Measurements from ENCODE around the gene PCIF1.
"Not testable (repeated sequence)": the region's sequence is repeated elsewhere in the genome, so short reads cannot be mapped to it uniquely, and the experiment has no call there.

Gene PCIF1

GRCh38 chr20:45968801-45969711 lies 34.6 kb downstream of the PCIF1 start:
- no peak for DNase-seq

GRCh38 chr20:45969712-45970634 lies 35.5 kb downstream of the PCIF1 start:
- peak; percentile 32 for DNase-seq

GRCh38 chr20:45970646-45971424 lies 36.4 kb downstream of the PCIF1 start:
- DNase-seq, result peak; percentile 24

DNA sequence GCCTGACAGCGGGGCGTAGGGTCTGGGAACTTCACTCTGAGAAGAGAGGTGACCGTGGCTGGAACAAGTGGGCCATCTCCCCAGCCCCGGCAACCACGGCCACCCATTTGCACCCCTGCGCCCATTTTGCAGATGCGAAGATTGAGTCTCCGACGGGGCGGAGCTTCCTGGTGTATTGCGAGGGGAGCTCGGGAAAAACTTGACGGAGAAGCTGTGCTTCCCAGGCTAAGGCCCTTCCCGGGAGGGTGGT lies 36.9 kb downstream of the PCIF1 start:
- peak; percentile 72 for DNase-seq

GRCh38 chr20:45971675-45972499 lies 37.4 kb downstream of the PCIF1 start, which contains the start of gene ZNF335:
ZNF335 (minus strand) TSS chr20:45972203; CDS start chr20:45971410, 793 bp downstream.
- peak; percentile 96 for DNase-seq

DNA sequence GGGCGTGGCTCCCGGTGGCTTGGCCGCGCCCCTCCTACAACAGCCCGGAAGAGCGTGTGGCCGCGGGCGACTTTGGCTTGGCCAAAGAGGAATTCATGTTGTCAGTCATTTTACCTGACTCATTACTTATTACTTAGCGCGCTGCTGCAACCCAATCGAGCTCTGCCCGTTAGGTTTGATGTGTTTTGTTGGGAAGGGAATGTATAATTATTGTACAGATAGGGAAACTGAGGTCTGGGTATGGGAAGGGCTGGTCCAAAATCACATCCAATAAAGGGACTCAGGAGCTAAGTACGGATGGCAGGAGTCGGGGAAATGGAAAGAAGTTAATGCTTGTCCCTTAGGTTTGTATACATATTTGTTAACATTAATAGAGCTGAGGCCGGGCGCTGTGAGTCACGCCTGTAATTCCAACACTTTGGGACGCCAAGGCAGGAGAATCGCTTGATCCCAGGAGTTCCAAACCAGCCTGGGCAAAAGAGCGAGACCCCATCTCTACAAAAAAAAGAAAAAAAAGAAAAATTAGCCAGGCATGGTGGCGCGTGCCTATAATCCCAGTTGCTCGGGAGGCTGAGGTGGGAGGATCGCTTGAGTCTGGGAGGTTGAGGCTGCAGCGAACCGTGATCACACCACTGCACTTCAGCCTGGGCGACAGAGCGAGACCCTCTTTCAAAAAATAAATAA lies 38.2 kb downstream of the PCIF1 start:
- DNase-seq, result peak; percentile 96

- no peak for DNase-seq
Observed at GRCh38 chr20:45974896-45975565, 40.5 kb downstream of the PCIF1 start.

GRCh38 chr20:45975686-45976085 lies 41.2 kb downstream of the PCIF1 start:
- no peak for DNase-seq

GRCh38 chr20:45976086-45976485 lies 41.6 kb downstream of the PCIF1 start:
- DNase-seq, result no peak

DNA sequence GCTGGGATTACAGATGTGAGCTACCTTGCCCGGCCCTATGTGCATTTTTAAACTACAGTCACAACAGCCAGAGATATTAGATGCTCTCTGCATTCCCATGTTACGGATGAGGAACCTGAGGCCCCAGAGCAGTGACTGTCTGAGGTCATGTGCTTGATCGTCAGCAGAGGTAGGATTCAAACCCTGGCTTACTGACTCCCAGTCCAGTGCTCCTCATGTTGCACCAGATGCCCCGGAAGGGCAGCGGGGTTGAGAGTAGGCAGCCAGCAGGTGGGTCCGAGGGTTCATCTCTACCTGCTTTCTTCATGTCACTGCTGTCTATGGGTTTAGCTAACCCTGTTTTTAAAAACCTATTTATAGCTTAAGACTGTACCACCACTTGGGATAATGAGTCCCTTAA lies 46.8 kb downstream of the PCIF1 start:
- DNase-seq, result no peak

- DNase-seq, result no peak
Observed at GRCh38 chr20:45983279-45983743, 48.8 kb downstream of the PCIF1 start.

GRCh38 chr20:45985573-45985972 lies 51.1 kb downstream of the PCIF1 start:
- DNase-seq, result no peak

GRCh38 chr20:45987108-45987780 lies 52.8 kb downstream of the PCIF1 start:
- peak; percentile 84 for DNase-seq

GRCh38 chr20:45988830-45989229 lies 54.3 kb downstream of the PCIF1 start:
- not testable (repeated sequence) for DNase-seq

DNA sequence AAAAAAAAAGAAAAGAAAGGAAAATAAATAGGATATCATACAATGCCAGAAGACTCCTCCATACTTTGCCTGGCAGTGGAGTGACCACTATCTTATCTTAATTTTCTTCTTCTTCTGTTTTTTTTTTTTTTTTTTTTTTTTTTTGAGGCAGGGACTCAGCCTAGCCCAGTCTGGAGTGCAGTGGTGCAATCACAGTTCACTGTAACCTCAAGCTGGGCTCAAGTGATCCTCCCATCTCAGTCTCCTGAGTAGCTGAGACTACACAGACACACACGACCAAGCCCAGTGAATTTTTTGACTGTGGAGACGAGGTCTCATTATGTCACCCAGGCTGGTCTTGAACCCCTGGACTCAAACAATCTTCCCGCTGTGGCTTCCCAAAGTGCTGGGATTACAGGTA lies 57.1 kb downstream of the PCIF1 start:
- DNase-seq, result no peak

DNA sequence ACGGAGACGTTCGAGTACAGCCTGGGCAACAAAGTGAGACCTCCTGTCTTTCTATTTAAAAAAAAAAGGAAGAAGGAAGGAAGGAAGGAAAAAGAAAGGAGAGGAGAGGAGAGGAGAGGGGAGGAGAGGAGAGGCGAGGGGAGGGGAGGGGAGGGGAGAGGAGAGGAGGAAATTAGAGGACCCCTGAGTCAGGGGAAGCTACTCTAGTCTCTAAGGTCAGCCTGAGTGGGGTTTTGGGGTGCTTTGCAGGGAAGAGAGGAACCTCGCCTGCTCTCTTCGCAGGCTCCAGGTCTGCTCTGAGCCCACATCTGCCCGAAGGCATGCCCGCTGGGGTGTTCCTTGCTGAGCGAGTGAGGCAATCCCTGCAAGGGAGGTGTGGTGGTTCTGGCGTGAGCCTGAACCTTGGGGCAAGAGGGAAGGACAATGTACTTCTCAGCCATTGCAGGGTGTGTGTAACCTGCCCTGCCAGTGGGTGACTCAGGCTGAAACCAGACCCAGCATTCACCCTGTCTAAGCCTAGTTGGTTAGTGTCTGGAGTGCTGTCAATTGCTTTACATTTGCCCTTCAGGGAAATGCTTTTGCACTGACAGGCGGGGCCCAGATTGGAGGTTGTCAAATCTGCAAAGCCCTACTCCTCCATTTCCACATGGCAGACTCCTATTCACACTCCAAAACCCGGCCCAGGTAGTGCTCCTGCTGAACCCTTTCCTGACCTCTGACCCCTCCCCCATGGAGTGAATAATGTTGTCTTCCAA lies 58.9 kb downstream of the PCIF1 start:
- no peak for DNase-seq

GRCh38 chr20:45994761-45995493 lies 60.4 kb downstream of the PCIF1 start:
- no peak for DNase-seq

- not testable (repeated sequence) for DNase-seq
Observed at GRCh38 chr20:45995495-45996097, 61.1 kb downstream of the PCIF1 start.

Measured in activated CD4-positive, alpha-beta T cell treated with anti-CD3 and anti-CD28 coated beads, Interleukin-2, Interleukin-6, amounts not matched to agents 100 ng/mL and 50 ng/mL, durations not matched to agents 16 hours and 8 hours (primary cell).